GM21381 (cell line): ENCODE data around the gene ETV1.

Experiments
- ATAC-seq: cut with Tn5 transposase; IDR thresholded peaks from one replicate; pipeline ENCODE4 v1.9.1; 2021; ENCODE audit warnings: mild to moderate bottlenecking, moderate library complexity; ENCODE audit not compliant: unreplicated experiment

ETV1 gene

GRCh38 chr7:13988065-13988464 is 1.4 kb downstream of the ETV1 start:
- no peak for ATAC-seq

GRCh38 chr7:13987395-13987794 is 2.1 kb downstream of the ETV1 start:
- no peak for ATAC-seq

- no peak for ATAC-seq
These were observed 3.3 kb downstream of the ETV1 start for GRCh38 chr7:13986208-13986607.

- ATAC-seq: no peak
These were observed 4.4 kb downstream of the ETV1 start for GRCh38 chr7:13984831-13985685.

- no peak for ATAC-seq
These were observed 5.4 kb downstream of the ETV1 start for GRCh38 chr7:13984061-13984460.

- no peak for ATAC-seq
These were observed 6.4 kb downstream of the ETV1 start for GRCh38 chr7:13982940-13983677.

GRCh38 chr7:13981070-13981469 is 8.4 kb downstream of the ETV1 start:
- no peak for ATAC-seq

GRCh38 chr7:13980474-13980873 is 9.0 kb downstream of the ETV1 start:
- ATAC-seq: no peak

GRCh38 chr7:13979671-13980435 is 9.6 kb downstream of the ETV1 start:
- no peak for ATAC-seq

- no peak for ATAC-seq
These were observed 12.9 kb downstream of the ETV1 start for GRCh38 chr7:13976594-13976993.

GRCh38 chr7:13965077-13965476 is 24.4 kb downstream of the ETV1 start:
- ATAC-seq: no peak

- no peak for ATAC-seq
These were observed 25.5 kb downstream of the ETV1 start for GRCh38 chr7:13963925-13964324.

- ATAC-seq: no peak
These were observed 34.0 kb downstream of the ETV1 start for GRCh38 chr7:13955494-13955893.

- no peak for ATAC-seq
These were observed 36.1 kb downstream of the ETV1 start for GRCh38 chr7:13953368-13953767.

- ATAC-seq: no peak
These were observed 36.5 kb downstream of the ETV1 start for GRCh38 chr7:13952921-13953320.

GRCh38 chr7:13949939-13950338 is 39.5 kb downstream of the ETV1 start:
- ATAC-seq: no peak

- ATAC-seq: no peak
These were observed 40.0 kb downstream of the ETV1 start for GRCh38 chr7:13949445-13949844.

- ATAC-seq: no peak
These were observed 41.3 kb downstream of the ETV1 start for GRCh38 chr7:13948019-13948801.

GRCh38 chr7:13947535-13947934 is 41.9 kb downstream of the ETV1 start:
- no peak for ATAC-seq

GRCh38 chr7:13946181-13946580 is 43.3 kb downstream of the ETV1 start:
- no peak for ATAC-seq

GRCh38 chr7:13945670-13946069 is 43.8 kb downstream of the ETV1 start:
- no peak for ATAC-seq
